HG02759 (cell line): Measurements from ENCODE around the gene MEIS3.
"Not testable (repeated sequence)": the region's sequence is repeated elsewhere in the genome, so short reads cannot be mapped to it uniquely, and the experiment has no call there.

ENCODE experiments used
- ATAC-seq: cut with Tn5 transposase; IDR thresholded peaks from one replicate; pipeline ENCODE4 v1.9.1; 2021; ENCODE audit warnings: mild to moderate bottlenecking, moderate library complexity; ENCODE audit not compliant: unreplicated experiment

Gene MEIS3

GRCh38 chr19:47365455-47365854 is 53.9 kb downstream of the MEIS3 start:
- not testable (repeated sequence) for ATAC-seq

DNA sequence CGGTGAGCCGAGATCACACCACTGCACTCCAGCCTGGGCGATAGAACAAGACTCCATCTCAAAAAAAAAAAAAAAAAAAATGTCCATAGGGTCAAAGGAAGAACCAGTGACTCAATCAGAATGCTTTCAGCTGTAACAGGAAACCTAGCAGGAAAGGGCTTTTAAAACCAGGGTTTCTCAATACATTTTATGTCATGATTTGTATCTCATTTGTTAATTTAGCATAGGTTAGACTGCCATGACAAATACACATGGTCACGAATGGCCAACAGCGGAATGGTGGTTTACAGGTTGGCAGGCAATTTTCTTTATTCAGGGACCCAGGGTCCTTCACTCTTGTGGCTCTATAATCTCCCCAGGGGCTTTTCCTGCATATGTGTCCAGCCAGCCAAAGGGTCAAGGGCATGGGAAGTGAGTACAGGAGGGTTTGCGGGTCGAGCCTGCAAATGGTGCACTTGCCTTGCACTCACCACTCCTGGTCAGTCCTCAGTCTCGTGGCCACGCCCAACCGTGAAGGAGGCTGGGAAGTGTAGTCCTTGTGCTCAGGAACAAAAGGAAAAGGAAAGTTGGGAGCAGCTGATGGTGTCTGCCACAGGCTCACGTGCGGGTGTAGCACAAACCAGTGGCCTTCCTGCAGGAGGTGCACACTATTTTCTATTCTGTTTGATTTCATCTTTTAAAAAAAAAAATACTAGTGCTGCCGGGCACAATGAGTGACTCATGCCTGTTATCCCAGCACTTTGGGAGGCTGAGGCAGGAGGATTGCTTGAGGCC is 55.4 kb downstream of the MEIS3 start:
- ATAC-seq = no peak

GRCh38 chr19:47362321-47362720 is 57.0 kb downstream of the MEIS3 start:
- no peak for ATAC-seq

GRCh38 chr19:47358936-47359335 is 60.4 kb downstream of the MEIS3 start:
- ATAC-seq = no peak

- ATAC-seq = no peak
Measured at GRCh38 chr19:47357788-47358680, 61.3 kb downstream of the MEIS3 start.

GRCh38 chr19:47356900-47357299 is 62.4 kb downstream of the MEIS3 start:
- ATAC-seq = no peak

DNA sequence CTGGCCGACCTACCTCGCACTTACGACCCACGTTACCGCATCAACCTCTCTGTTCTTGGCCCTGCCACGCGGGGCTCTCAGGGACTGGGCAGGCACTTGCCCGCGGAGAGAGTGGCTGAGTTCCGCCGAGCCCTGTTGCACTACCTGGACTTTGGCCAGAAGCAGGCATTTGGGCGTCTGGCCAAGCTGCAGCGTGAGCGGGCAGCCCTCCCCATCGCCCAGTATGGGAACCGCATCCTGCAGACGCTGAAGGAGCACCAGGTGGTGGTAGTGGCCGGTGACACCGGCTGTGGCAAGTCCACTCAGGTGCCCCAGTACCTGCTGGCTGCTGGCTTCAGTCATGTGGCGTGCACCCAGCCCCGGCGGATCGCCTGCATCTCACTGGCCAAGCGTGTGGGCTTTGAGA is 66.0 kb downstream of the MEIS3 start:
- ATAC-seq = no peak
